CD4-positive, alpha-beta memory T cell (primary cell): ENCODE measurements around the gene ACOXL. TPM values are rescaled to one million over a fixed set of nuclear protein-coding genes. Genes with fewer than 3 reads are reported as not detected.

Experiments used
- CTCF ChIA-PET: fragments of 350-600 bp; sonication (Branson Sonifier 250); formaldehyde crosslinking; loops from one replicate; lab custom pipeline; 2021; ENCODE audit warnings: inconsistent platforms; ENCODE audit not compliant: partially characterized antibody; lab: Charles Lee
- POLR2A ChIA-PET: fragments of 350-600 bp; sonication (Branson Sonifier 250); formaldehyde crosslinking; loops from one replicate; lab custom pipeline; 2021; ENCODE audit not compliant: partially characterized antibody; lab: Charles Lee
- DNase-seq, 5 donors: peaks; one replicate each; pipeline versions ENCODE4 v3.0.0 to v3.0.0-alpha.2; 2020 to 2022; ENCODE audit warnings: mixed read lengths in 1 of 5
- H3K27ac ChIP-seq: one replicate; pipeline ENCODE4 v1.7.0; 2013; ENCODE audit warnings: low read depth, low read length
- H3K27me3 ChIP-seq: 2 replicates; pipeline ENCODE4 v1.7.0; 2013; ENCODE audit warnings: mild to moderate bottlenecking, low read length, moderate library complexity; ENCODE audit not compliant: insufficient read depth
- H3K36me3 ChIP-seq: 2 replicates; pipeline ENCODE4 v1.7.0; 2013; ENCODE audit warnings: mild to moderate bottlenecking, low read length, moderate library complexity; ENCODE audit not compliant: insufficient read depth
- H3K4me1 ChIP-seq: 2 replicates; pipeline ENCODE4 v1.7.0; 2013; ENCODE audit warnings: mild to moderate bottlenecking, low read length, moderate library complexity; ENCODE audit not compliant: insufficient read depth
- H3K4me3 ChIP-seq, 2 donors: one replicate each; pipeline ENCODE4 v1.7.0; 2013; ENCODE audit warnings: low read length in 2 of 2, mild to moderate bottlenecking in 1 of 2
- H3K9me3 ChIP-seq, 2 donors: one replicate each; pipeline ENCODE4 v1.7.0; 2013; ENCODE audit warnings: low read length in 2 of 2, control low read depth in 1 of 2; ENCODE audit not compliant: control insufficient read depth in 1 of 2
- H3K27ac Mint-ChIP-seq, 7 donors: one replicate each; pipeline ENCODE4 v1.8.0; 2020 to 2021; ENCODE audit warnings: mixed read lengths in 7 of 7, mild to moderate bottlenecking in 6 of 7, inconsistent platforms in 3 of 7, moderate library complexity in 3 of 7
- H3K27me3 Mint-ChIP-seq, 2 donors: one replicate each; pipeline ENCODE4 v1.8.0; 2020 to 2021; ENCODE audit warnings: mixed read lengths in 2 of 2
- H3K36me3 Mint-ChIP-seq, 2 donors: one replicate each; pipeline ENCODE4 v1.8.0; 2020 to 2021; ENCODE audit warnings: mixed read lengths in 2 of 2, inconsistent platforms in 1 of 2, mild to moderate bottlenecking in 1 of 2
- H3K4me1 Mint-ChIP-seq, 4 donors: one replicate each; pipeline ENCODE4 v1.8.0; 2020 to 2021; ENCODE audit warnings: mixed read lengths in 4 of 4, mild to moderate bottlenecking in 1 of 4
- H3K4me3 Mint-ChIP-seq, 8 donors: one replicate each; pipeline ENCODE4 v1.8.0; 2020 to 2021; ENCODE audit warnings: mixed read lengths in 8 of 8, mild to moderate bottlenecking in 7 of 8, moderate library complexity in 6 of 8, inconsistent platforms in 3 of 8
- H3K9me3 Mint-ChIP-seq, 8 donors: one replicate each; pipeline ENCODE4 v1.8.0; 2020 to 2021; ENCODE audit warnings: mixed read lengths in 8 of 8, mild to moderate bottlenecking in 5 of 8, inconsistent platforms in 3 of 8, moderate library complexity in 1 of 8
- intact Hi-C: fragments of 100-400 bp; cut with micrococcal nuclease; formaldehyde crosslinking; loops from one replicate; pipeline ENCODE4 v1.15.1; 2023
- polyA plus RNA-seq, 2 donors: library from polyadenylated mRNA; unstranded; fragments of 300-500 nt; fragmentation: Illumina TruSeq; gene quantifications; one replicate each; pipeline ENCODE4 v1.2.3, GENCODE V29; 2021
- total RNA-seq, 2 experiments: library from RNA; stranded (reverse); gene quantifications; one replicate each; pipeline ENCODE4 v1.2.3, GENCODE V29; 2021

ACOXL gene
- total and polyA plus RNA-seq, 4 experiments from 2014 or later, result not detected

GRCh38 chr2:111160758-111161157 is 428.4 kb downstream of the ACOXL start:
- Histone ChIP-seq H3K4me1 (peaks cover 13% of the 10 kb centered on the region), H3K9me3 (no peaks in the 10 kb centered on the region), H3K27ac (no peak overlapping the region), H3K36me3 (peaks cover 10% of the 10 kb centered on the region), H3K27me3 (no peaks in the 10 kb centered on the region), H3K4me3 (no peak overlapping the region)
- H3K9me3 Mint-ChIP-seq, result peaks cover 0 to 1% (median 0%) of the 10 kb centered on the region in 8 donors
- intact Hi-C loops, result no loop called here
- H3K27ac Mint-ChIP-seq, result no peak overlapping the region
- H3K36me3 Mint-ChIP-seq, result peaks cover 40% of the 10 kb centered on the region in 2 donors
- H3K4me3 Mint-ChIP-seq, result no peak overlapping the region
- peaks cover 11 to 30% (median 24%) of the 10 kb centered on the region in 4 donors for H3K4me1 Mint-ChIP-seq
- CTCF ChIA-PET, result no interaction called here
- no peak for DNase-seq
- H3K27me3 Mint-ChIP-seq, result no peaks in the 10 kb centered on the region
- POLR2A ChIA-PET, result no interaction called here

DNA sequence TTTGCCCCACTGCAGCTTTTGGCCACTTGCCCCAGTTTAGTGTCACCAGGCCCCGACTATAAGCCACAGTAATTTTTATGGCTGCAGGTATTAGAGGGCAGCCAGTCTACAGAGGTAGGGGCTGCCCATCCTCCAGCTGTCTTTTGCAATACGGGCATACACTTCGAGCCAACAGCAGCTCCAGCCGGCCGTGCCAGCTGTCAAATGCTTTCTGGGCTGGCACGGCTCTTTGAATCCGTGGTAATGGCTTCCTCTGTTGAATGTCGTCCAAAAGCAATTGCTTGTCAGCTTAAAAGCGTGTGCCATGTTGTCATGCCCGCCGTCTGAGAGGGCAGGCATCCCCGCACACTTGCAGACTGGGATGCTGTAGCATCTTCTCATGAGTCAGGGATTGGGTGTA is 429.6 kb downstream of the ACOXL start:
- no peak for DNase-seq
- intact Hi-C loops, result no loop called here

GRCh38 chr2:111162718-111163331 is 430.5 kb downstream of the ACOXL start:
- Mint-ChIP-seq H3K27me3 (peaks cover 0 to under 1% of the 10 kb centered on the region in 2 donors), H3K4me1 (peaks cover 15 to 32% (median 23%) of the 10 kb centered on the region in 4 donors), H3K36me3 (peaks cover 30 to 32% of the 10 kb centered on the region in 2 donors), H3K9me3 (no peaks in the 10 kb centered on the region), H3K27ac (peak overlapping the region in 2 of 7 donors; percentile 69 to 79), H3K4me3 (peak overlapping the region in 3 of 8 donors; percentile 8 to 46 (median 26))
- H3K4me3 ChIP-seq, result no peak overlapping the region
- H3K27ac ChIP-seq, result no peak overlapping the region
- DNase-seq, result peak in 1 of 5 donors; percentile 38
- ChIA-PET CTCF (interaction anchor here (0.7 kb wide), 1 partner anchor 1001 kb away, joined by 5 read pairs; no protein-coding TSS in a partner anchor), POLR2A (interaction anchor here (1.2 kb wide), 1 partner anchor 42 kb away, joined by 4 read pairs; the partner anchor contains the start of gene BCL2L11)
- H3K36me3 ChIP-seq, result peaks cover under 1% of the 10 kb centered on the region
- no peaks in the 10 kb centered on the region for H3K27me3 ChIP-seq
- intact Hi-C loops, result no loop called here
- peaks cover 18% of the 10 kb centered on the region for H3K4me1 ChIP-seq
- H3K9me3 ChIP-seq, result no peaks in the 10 kb centered on the region

More for the DNA sequence above, 429.6 kb downstream of the ACOXL start:
- Mint-ChIP-seq H3K36me3 (peaks cover 31 to 32% of the 10 kb centered on the region in 2 donors), H3K4me1 (peaks cover 11 to 30% (median 22%) of the 10 kb centered on the region in 4 donors), H3K4me3 (no peak overlapping the region), H3K27ac (no peak overlapping the region), H3K9me3 (no peaks in the 10 kb centered on the region), H3K27me3 (no peaks in the 10 kb centered on the region)
- no peak overlapping the region for H3K27ac ChIP-seq
- H3K36me3 ChIP-seq, result peaks cover 9% of the 10 kb centered on the region
- peaks cover 13% of the 10 kb centered on the region for H3K4me1 ChIP-seq
- no peak overlapping the region for H3K4me3 ChIP-seq
- ChIA-PET POLR2A (no interaction called here), CTCF (no interaction called here)
- H3K27me3 ChIP-seq, result no peaks in the 10 kb centered on the region
- no peaks in the 10 kb centered on the region for H3K9me3 ChIP-seq

DNA sequence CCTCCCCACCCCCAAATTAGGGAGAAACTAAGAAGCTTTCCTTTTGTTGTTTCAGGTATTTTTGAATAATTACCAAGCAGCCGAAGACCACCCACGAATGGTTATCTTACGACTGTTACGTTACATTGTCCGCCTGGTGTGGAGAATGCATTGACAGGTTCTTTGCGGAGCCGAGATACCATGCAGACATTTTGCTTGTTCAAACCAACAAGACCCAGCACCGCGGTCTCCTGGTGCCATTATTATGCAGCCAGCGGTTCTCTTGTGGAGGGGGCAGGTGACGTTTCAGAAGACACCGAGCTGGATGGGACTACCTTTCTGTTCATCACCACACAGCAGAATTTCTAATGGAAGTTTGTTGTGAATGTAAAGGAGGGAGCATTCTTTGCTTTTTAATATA is 431.7 kb downstream of the ACOXL start:
- Histone ChIP-seq H3K36me3 (no peaks in the 10 kb centered on the region), H3K4me1 (peaks cover 30% of the 10 kb centered on the region), H3K27ac (no peak overlapping the region), H3K27me3 (no peaks in the 10 kb centered on the region), H3K9me3 (no peaks in the 10 kb centered on the region), H3K4me3 (no peak overlapping the region)
- H3K27ac Mint-ChIP-seq, result no peak overlapping the region
- peaks cover 21 to 42% (median 28%) of the 10 kb centered on the region in 4 donors for H3K4me1 Mint-ChIP-seq
- intact Hi-C loops, result no loop called here
- H3K27me3 Mint-ChIP-seq, result peaks cover 0 to 1% of the 10 kb centered on the region in 2 donors
- DNase-seq, result no peak
- ChIA-PET CTCF (no interaction called here), POLR2A (no interaction called here)
- no peak overlapping the region for H3K4me3 Mint-ChIP-seq
- peaks cover 27 to 32% of the 10 kb centered on the region in 2 donors for H3K36me3 Mint-ChIP-seq
- no peaks in the 10 kb centered on the region for H3K9me3 Mint-ChIP-seq

- CTCF ChIA-PET, result no interaction called here
These were observed 432.7 kb downstream of the ACOXL start for GRCh38 chr2:111165084-111165483.

GRCh38 chr2:111166115-111166514 is 433.7 kb downstream of the ACOXL start:
- CTCF ChIA-PET, result no interaction called here
- Mint-ChIP-seq H3K9me3 (no peaks in the 10 kb centered on the region), H3K27ac (no peak overlapping the region), H3K4me3 (no peak overlapping the region), H3K36me3 (peaks cover 22 to 25% of the 10 kb centered on the region in 2 donors), H3K4me1 (peaks cover 21 to 36% (median 26%) of the 10 kb centered on the region in 4 donors), H3K27me3 (peaks cover 0 to 6% of the 10 kb centered on the region in 2 donors)
- no peaks in the 10 kb centered on the region for H3K36me3 ChIP-seq
- no peak overlapping the region for H3K4me3 ChIP-seq
- intact Hi-C loops, result no loop called here
- no peak overlapping the region for H3K27ac ChIP-seq
- peaks cover 30% of the 10 kb centered on the region for H3K4me1 ChIP-seq
- DNase-seq, result no peak
- peaks cover 1% of the 10 kb centered on the region for H3K27me3 ChIP-seq
- H3K9me3 ChIP-seq, result no peaks in the 10 kb centered on the region
- POLR2A ChIA-PET, result no interaction called here

More at GRCh38 chr2:111165084-111165483, 432.7 kb downstream of the ACOXL start:
- POLR2A ChIA-PET, result no interaction called here
- no peaks in the 10 kb centered on the region for H3K9me3 Mint-ChIP-seq
- H3K4me1 ChIP-seq, result peaks cover 30% of the 10 kb centered on the region
- H3K27me3 Mint-ChIP-seq, result peaks cover 0 to 2% of the 10 kb centered on the region in 2 donors
- H3K27ac Mint-ChIP-seq, result no peak overlapping the region
- H3K27ac ChIP-seq, result no peak overlapping the region
- H3K4me3 Mint-ChIP-seq, result no peak overlapping the region
- H3K36me3 Mint-ChIP-seq, result peaks cover 27 to 30% of the 10 kb centered on the region in 2 donors
- H3K4me3 ChIP-seq, result no peak overlapping the region
- DNase-seq, result no peak
- no peaks in the 10 kb centered on the region for H3K36me3 ChIP-seq
- H3K4me1 Mint-ChIP-seq, result peaks cover 22 to 39% (median 29%) of the 10 kb centered on the region in 4 donors
- intact Hi-C loops, result no loop called here
- H3K9me3 ChIP-seq, result no peaks in the 10 kb centered on the region
- H3K27me3 ChIP-seq, result no peaks in the 10 kb centered on the region

DNA sequence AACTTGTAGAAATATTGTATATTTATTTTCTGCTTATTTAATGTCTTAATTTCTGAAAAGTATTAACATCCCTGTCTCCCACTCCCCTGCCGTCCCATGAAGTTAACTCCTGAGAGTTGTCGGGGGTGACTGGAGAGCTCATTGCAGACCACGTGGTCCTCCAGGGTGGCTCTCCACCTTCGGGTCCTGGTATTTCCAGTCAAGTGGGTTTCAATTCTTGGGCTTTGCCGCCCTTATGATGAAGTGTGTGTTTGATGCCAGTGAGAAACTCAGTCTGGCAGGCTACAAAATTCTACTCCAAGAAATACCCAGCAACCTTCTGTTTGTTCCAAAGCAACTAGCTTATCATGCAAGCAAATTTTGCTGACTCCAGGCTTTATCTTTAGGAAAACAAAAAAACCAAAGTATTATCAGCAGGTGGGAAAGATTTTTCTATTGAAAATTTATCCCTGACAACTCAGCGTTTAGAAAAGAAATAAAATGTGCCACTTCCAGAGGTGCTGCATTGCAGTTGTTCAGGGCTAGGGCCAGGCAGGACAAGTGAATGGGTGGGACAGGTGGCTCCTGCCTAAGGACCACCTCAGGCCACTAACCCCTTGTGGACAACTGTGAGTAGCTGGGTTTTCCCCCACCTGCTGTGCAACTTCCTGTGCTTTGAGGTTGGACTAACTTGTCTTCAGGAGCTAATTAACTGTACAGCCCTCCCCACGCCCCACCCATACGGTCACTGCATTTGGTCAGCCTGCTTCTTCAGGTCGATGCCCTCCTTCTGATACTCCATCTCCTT is 434.9 kb downstream of the ACOXL start:
- Histone ChIP-seq H3K27me3 (peaks cover 3% of the 10 kb centered on the region), H3K4me1 (peaks cover 26% of the 10 kb centered on the region), H3K4me3 (no peak overlapping the region), H3K36me3 (no peaks in the 10 kb centered on the region), H3K27ac (no peak overlapping the region), H3K9me3 (no peaks in the 10 kb centered on the region)
- Mint-ChIP-seq H3K9me3 (no peaks in the 10 kb centered on the region), H3K4me3 (no peak overlapping the region), H3K36me3 (peaks cover 15 to 21% of the 10 kb centered on the region in 2 donors), H3K4me1 (peaks cover 17 to 28% (median 22%) of the 10 kb centered on the region in 4 donors), H3K27ac (no peak overlapping the region), H3K27me3 (peaks cover 0 to 6% of the 10 kb centered on the region in 2 donors)
- DNase-seq, result no peak
- ChIA-PET POLR2A (interaction anchor here (0.7 kb wide), 1 partner anchor 22 kb away, joined by 3 read pairs; no protein-coding TSS in a partner anchor), CTCF (interaction anchor here (1.4 kb wide), 1 partner anchor 11 kb away, joined by 4 read pairs; no protein-coding TSS in a partner anchor)
- intact Hi-C loops, result no loop called here
